Neural progenitor cell (in vitro differentiated cells): ENCODE data around the gene CADPS. TPM values are rescaled to one million over a fixed set of nuclear protein-coding genes. Genes with fewer than 3 reads are reported as not detected.

ENCODE experiments used
- DNase-seq: peaks from one replicate; pipeline ENCODE4 v3.0.0-alpha.2; 2016; ENCODE audit warnings: low spot score
- H2AFZ ChIP-seq: fragments of 200-600 bp; sonication (generic); replicated peaks from 2 replicates; pipeline ENCODE4 v1.6.1; 2016; ENCODE audit warnings: antibody characterized with exemption
- H3F3A ChIP-seq: fragments of 200-600 bp; sonication (generic); 2 replicates; pipeline ENCODE4 v1.6.1; 2016; ENCODE audit warnings: antibody characterized with exemption, low read depth
- H3K27ac ChIP-seq: fragments of 200-600 bp; sonication (generic); 2 replicates; pipeline ENCODE4 v1.5.1; 2016; ENCODE audit warnings: mild to moderate bottlenecking
- H3K27me3 ChIP-seq: fragments of 200-600 bp; sonication (generic); 2 replicates; pipeline ENCODE4 v1.6.1; 2016; ENCODE audit warnings: mild to moderate bottlenecking, moderate library complexity
- H3K36me3 ChIP-seq: fragments of 200-600 bp; sonication (generic); 2 replicates; pipeline ENCODE4 v1.5.1; 2016
- H3K4me1 ChIP-seq: fragments of 200-600 bp; sonication (generic); 2 replicates; pipeline ENCODE4 v1.6.1; 2016; ENCODE audit warnings: mixed run types
- H3K4me2 ChIP-seq: fragments of 200-600 bp; sonication (generic); 2 replicates; pipeline ENCODE4 v1.6.1; 2016
- H3K4me3 ChIP-seq: fragments of 200-600 bp; sonication (generic); 2 replicates; pipeline ENCODE4 v1.5.1; 2016
- H3K79me2 ChIP-seq: fragments of 200-600 bp; sonication (generic); 2 replicates; pipeline ENCODE4 v1.6.1; 2016; ENCODE audit warnings: low read depth
- H3K9ac ChIP-seq: fragments of 200-600 bp; sonication (generic); 2 replicates; pipeline ENCODE4 v1.6.1; 2016
- H3K9me3 ChIP-seq: fragments of 200-600 bp; sonication (generic); 2 replicates; pipeline ENCODE4 v1.5.1; 2016; ENCODE audit warnings: low read depth
- H4K20me1 ChIP-seq: fragments of 200-600 bp; sonication (generic); 2 replicates; pipeline ENCODE4 v1.6.1; 2016; ENCODE audit warnings: low read depth
- H3K27ac Mint-ChIP-seq: 3 replicates; pipeline ENCODE4 v1.8.0; 2021; ENCODE audit warnings: mixed read lengths
- H3K27me3 Mint-ChIP-seq: 2 replicates; pipeline ENCODE4 v1.8.0; 2022; ENCODE audit warnings: low read depth, mild to moderate bottlenecking, inconsistent platforms, moderate library complexity, mixed read lengths; ENCODE audit not compliant: insufficient read depth
- H3K36me3 Mint-ChIP-seq: 3 replicates; pipeline ENCODE4 v1.8.0; 2021; ENCODE audit warnings: mixed read lengths
- H3K4me1 Mint-ChIP-seq: 3 replicates; pipeline ENCODE4 v1.8.0; 2021; ENCODE audit warnings: mixed read lengths
- H3K4me3 Mint-ChIP-seq: 3 replicates; pipeline ENCODE4 v1.8.0; 2021; ENCODE audit warnings: mild to moderate bottlenecking, moderate library complexity, mixed read lengths
- H3K9me3 Mint-ChIP-seq: 3 replicates; pipeline ENCODE4 v1.8.0; 2020; ENCODE audit warnings: mixed read lengths
- CTCF ChIP-seq: fragments of 200-600 bp; sonication (generic); IDR thresholded peaks from 2 replicates; pipeline ENCODE4 v1.5.1; 2017; ENCODE audit warnings: antibody characterized with exemption, mild to moderate bottlenecking
- EZH2 ChIP-seq: fragments of 200-600 bp; sonication (generic); IDR thresholded peaks from 2 replicates; pipeline ENCODE4 v1.6.1; 2017; ENCODE audit warnings: antibody characterized with exemption, mild to moderate bottlenecking, moderate library complexity
- EZH2phosphoT487 ChIP-seq: fragments of 200-600 bp; sonication (generic); IDR thresholded peaks from 2 replicates; pipeline ENCODE4 v1.6.1; 2017; ENCODE audit warnings: antibody characterized with exemption
- total RNA-seq: library from RNA; depleted of rRNA; stranded (reverse); fragments of >200 nt; gene quantifications from 2 replicates; pipeline ENCODE4 v1.2.3, GENCODE V29; 2015; ENCODE audit warnings: low replicate concordance

Gene CADPS
- total RNA-seq, 1 donor from 2014 or later: 17.3 TPM

- Mint-ChIP-seq H3K27me3 (peaks cover 3% of the 10 kb centered on the region), H3K4me3 (no peak overlapping the region), H3K27ac (peak overlapping the region; percentile 25), H3K9me3 (no peaks in the 10 kb centered on the region), H3K4me1 (peaks cover 24% of the 10 kb centered on the region), H3K36me3 (no peaks in the 10 kb centered on the region)
- Histone ChIP-seq H3K79me2 (no peaks in the 10 kb centered on the region), H3K4me3 (no peak overlapping the region), H3K27me3 (peaks cover 1% of the 10 kb centered on the region), H3K4me2 (peak overlapping the region; percentile 19), H2AFZ (no peak overlapping the region), H3K4me1 (peaks cover 30% of the 10 kb centered on the region), H4K20me1 (no peaks in the 10 kb centered on the region), H3K27ac (no peak overlapping the region), H3K36me3 (no peaks in the 10 kb centered on the region), H3K9me3 (no peaks in the 10 kb centered on the region), H3F3A (peaks cover 26% of the 10 kb centered on the region), H3K9ac (no peak overlapping the region)
- TF ChIP-seq EZH2phosphoT487 (no peak), CTCF (no peak), EZH2 (no peak)
- DNase-seq: peak; percentile 30
Measured at GRCh38 chr3:62454916-62455315, 420.3 kb downstream of the CADPS start.

- Histone ChIP-seq H3K36me3 (no peaks in the 10 kb centered on the region), H3K4me3 (no peak overlapping the region), H2AFZ (no peak overlapping the region), H3K27me3 (peaks cover 16% of the 10 kb centered on the region), H3K79me2 (no peaks in the 10 kb centered on the region), H3K9me3 (no peaks in the 10 kb centered on the region), H3K4me2 (no peak overlapping the region), H3F3A (peaks cover 26% of the 10 kb centered on the region), H3K27ac (no peak overlapping the region), H3K4me1 (peaks cover 30% of the 10 kb centered on the region), H4K20me1 (no peaks in the 10 kb centered on the region), H3K9ac (no peak overlapping the region)
- no peaks in the 10 kb centered on the region for H3K9me3 Mint-ChIP-seq
- H3K4me1 Mint-ChIP-seq: peaks cover 24% of the 10 kb centered on the region
- H3K36me3 Mint-ChIP-seq: no peaks in the 10 kb centered on the region
- TF ChIP-seq CTCF (no peak), EZH2phosphoT487 (no peak), EZH2 (no peak)
- no peak overlapping the region for H3K4me3 Mint-ChIP-seq
- DNase-seq: no peak
- peaks cover 3% of the 10 kb centered on the region for H3K27me3 Mint-ChIP-seq
- no peak overlapping the region for H3K27ac Mint-ChIP-seq
Measured at GRCh38 chr3:62453448-62453847, 421.8 kb downstream of the CADPS start.

GRCh38 chr3:62451211-62451887 is 423.9 kb downstream of the CADPS start:
- peaks cover 35% of the 10 kb centered on the region for H3K4me1 ChIP-seq
- H2AFZ ChIP-seq: no peak overlapping the region
- no peak overlapping the region for H3K4me3 ChIP-seq
- no peaks in the 10 kb centered on the region for H3K79me2 ChIP-seq
- peak overlapping the region; percentile 44 for H3K4me2 ChIP-seq
- Mint-ChIP-seq H3K9me3 (no peaks in the 10 kb centered on the region), H3K4me3 (no peak overlapping the region), H3K36me3 (no peaks in the 10 kb centered on the region), H3K27me3 (peaks cover 3% of the 10 kb centered on the region), H3K4me1 (peaks cover 24% of the 10 kb centered on the region), H3K27ac (no peak overlapping the region)
- H3K27ac ChIP-seq: no peak overlapping the region
- H3K36me3 ChIP-seq: no peaks in the 10 kb centered on the region
- TF ChIP-seq CTCF (no peak), EZH2phosphoT487 (peak; percentile 62), EZH2 (no peak)
- H3K9ac ChIP-seq: no peak overlapping the region
- peak; percentile 58 for DNase-seq
- peaks cover 26% of the 10 kb centered on the region for H3F3A ChIP-seq
- peaks cover 34% of the 10 kb centered on the region for H3K27me3 ChIP-seq
- H3K9me3 ChIP-seq: no peaks in the 10 kb centered on the region
- no peaks in the 10 kb centered on the region for H4K20me1 ChIP-seq
